Right lobe of liver (tissue), 6 donors: Measurements from ENCODE around the gene EARS2. TPM values are rescaled to one million over a fixed set of nuclear protein-coding genes. Genes with fewer than 3 reads are reported as not detected.
"Not testable (repeated sequence)": the region's sequence is repeated elsewhere in the genome, so short reads cannot be mapped to it uniquely, and the experiment has no call there.

Source experiments
- ATAC-seq, 4 donors: fragments of 200-7000 bp; cut with Tn5 transposase; one replicate each; pipeline ENCODE4 v1.9.1; 2020; ENCODE audit warnings: mild to moderate bottlenecking in 4 of 4, moderate library complexity in 4 of 4
- DNase-seq, 3 donors: peaks; one replicate each; pipeline ENCODE4 v3.0.0-alpha.2; 2020
- H3K27ac ChIP-seq, 3 donors: fragments of 200-600 bp; one replicate each; pipeline ENCODE4 v1.8.0; 2022
- H3K27me3 ChIP-seq, 2 donors: fragments of 200-600 bp; one replicate each; pipeline ENCODE4 v1.8.0; 2022
- H3K36me3 ChIP-seq, 4 donors: fragments of 200-600 bp; sonication (generic) in 1 of 4; one replicate each; pipeline versions ENCODE4 v1.5.1 to v1.8.0; 2017 to 2022; ENCODE audit warnings: control low read depth in 1 of 4
- H3K4me1 ChIP-seq, 4 donors: fragments of 200-600 bp; sonication (generic) in 1 of 4; one replicate each; pipeline versions ENCODE4 v1.5.1 to v1.8.0; 2017 to 2022; ENCODE audit warnings: control low read depth in 1 of 4
- H3K4me3 ChIP-seq, 3 donors: fragments of 200-600 bp; one replicate each; pipeline ENCODE4 v1.8.0; 2022
- H3K9me3 ChIP-seq, 4 donors: fragments of 200-600 bp; sonication (generic) in 1 of 4; one replicate each; pipeline versions ENCODE4 v1.5.1 to v1.8.0; 2017 to 2022; ENCODE audit warnings: control low read depth in 1 of 4
- POLR2A ChIP-seq: fragments of 450-650 bp; IDR thresholded peaks from one replicate; pipeline ENCODE4 v1.6.1; 2017; ENCODE audit warnings: antibody characterized with exemption, mild to moderate bottlenecking
- WGBS: methylation state at CpG from one replicate; pipeline ENCODE4 v1.1.6; 2018; ENCODE audit warnings: low coverage, low lambda C conversion rate; ENCODE audit not compliant: insufficient coverage; ENCODE audit errors: missing lambda C conversion rate; 5-methylcytosine and 5-hydroxymethylcytosine counted together
- intact Hi-C, 2 donors: fragments of 100-400 bp; cut with DNase I; formaldehyde crosslinking; loops; one replicate each; pipeline versions ENCODE4 v1.11.2 to v1.14.1; 2022
- total RNA-seq, 6 experiments: library from RNA; depleted of rRNA in 2 of 6; stranded (reverse); fragments of >200 nt in 2 of 6; fragmentation: NEBNext Ultra II Directional in 3 of 6; extraction: Animal tissue kit (Norgen Biotek cat#: 25700) in 3 of 6; gene quantifications; one replicate each; pipeline versions ENCODE4 v1.1.0 to v1.2.4, GENCODE V29; 2016 to 2023
- TF ChIP-seq, protein P1 (sequence below), 4 donors: fragments of 200-600 bp in 3 of 4; fragments of 450-650 bp in 1 of 4; IDR thresholded peaks; one replicate each; pipeline versions ENCODE4 v1.5.1 to v1.8.0; 2016 to 2022; ENCODE audit warnings: antibody characterized with exemption in 4 of 4, mild to moderate bottlenecking in 2 of 4
- donor health status: DM: no; HTN: yes; CAD: no.
- donor health status: DM: no; HTN: no; CAD: no.
- donor health status: DM: no; HTN: no; CAD: no.
- donor health status: DM: no; HTN: yes; CAD: no.
- donor health status: DM: no; HTN: yes; CAD: no.

Gene EARS2
- total RNA-seq, 6 experiments from 2014 or later, result 14.9 to 47.7 (median 15.9) TPM

DNA sequence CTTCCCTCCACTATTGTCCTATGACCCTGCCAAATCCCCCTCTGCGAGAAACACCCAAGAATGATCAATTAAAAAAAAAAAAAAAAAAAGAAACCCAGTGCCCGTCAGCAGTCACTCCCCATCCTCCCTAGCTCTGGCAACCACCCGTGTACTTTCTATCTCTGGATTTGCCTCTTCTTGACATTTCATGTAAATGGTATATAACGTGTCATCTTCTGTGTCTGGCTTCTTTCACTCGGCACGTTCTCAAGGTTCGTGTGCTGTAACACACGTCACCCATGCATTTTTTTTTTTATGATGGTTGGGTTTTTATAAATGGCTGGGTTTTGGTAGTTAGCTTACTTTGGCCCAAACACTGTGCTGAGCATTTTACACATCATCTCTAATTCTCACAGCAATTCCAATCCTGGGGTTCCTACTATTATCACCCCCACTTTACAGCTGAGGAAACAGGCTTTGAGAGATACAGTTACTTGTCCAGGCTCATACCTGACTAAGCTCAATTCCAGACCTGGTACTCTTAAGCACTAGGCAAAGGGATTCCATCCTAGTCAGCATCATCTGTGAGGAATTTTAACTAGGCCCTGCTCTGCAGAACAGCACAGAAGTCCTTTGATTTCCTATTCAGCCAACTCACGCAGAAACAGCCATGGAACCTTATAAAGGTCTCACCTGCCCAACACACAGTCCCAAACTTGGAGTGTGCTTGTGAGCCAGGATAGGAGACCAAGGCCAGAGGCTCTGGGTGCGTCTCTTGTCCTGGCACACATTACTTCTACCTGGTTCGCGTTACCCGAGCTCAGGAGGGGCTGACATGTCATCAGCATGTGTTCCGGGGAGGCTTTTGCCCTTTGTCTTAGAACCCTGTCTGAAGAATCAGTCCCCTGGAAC lies 27.3 kb upstream of the EARS2 start:
- WGBS, result 66% methylated on average over 8 of the region's 14 CpGs
- peaks cover 0 to 64% (median 32%) of the 10 kb centered on the region in 4 donors for H3K36me3 ChIP-seq
- intact Hi-C loops, result no loop called here
- no peaks in the 10 kb centered on the region for H3K9me3 ChIP-seq
- ATAC-seq, result no peak
- no peak overlapping the region for H3K27ac ChIP-seq
- no peak for DNase-seq
- no peak overlapping the region for H3K4me3 ChIP-seq
- no peaks in the 10 kb centered on the region for H3K4me1 ChIP-seq
- H3K27me3 ChIP-seq, result no peaks in the 10 kb centered on the region
- no peak for TF ChIP-seq POLR2A
- TF ChIP-seq, protein P1, sequence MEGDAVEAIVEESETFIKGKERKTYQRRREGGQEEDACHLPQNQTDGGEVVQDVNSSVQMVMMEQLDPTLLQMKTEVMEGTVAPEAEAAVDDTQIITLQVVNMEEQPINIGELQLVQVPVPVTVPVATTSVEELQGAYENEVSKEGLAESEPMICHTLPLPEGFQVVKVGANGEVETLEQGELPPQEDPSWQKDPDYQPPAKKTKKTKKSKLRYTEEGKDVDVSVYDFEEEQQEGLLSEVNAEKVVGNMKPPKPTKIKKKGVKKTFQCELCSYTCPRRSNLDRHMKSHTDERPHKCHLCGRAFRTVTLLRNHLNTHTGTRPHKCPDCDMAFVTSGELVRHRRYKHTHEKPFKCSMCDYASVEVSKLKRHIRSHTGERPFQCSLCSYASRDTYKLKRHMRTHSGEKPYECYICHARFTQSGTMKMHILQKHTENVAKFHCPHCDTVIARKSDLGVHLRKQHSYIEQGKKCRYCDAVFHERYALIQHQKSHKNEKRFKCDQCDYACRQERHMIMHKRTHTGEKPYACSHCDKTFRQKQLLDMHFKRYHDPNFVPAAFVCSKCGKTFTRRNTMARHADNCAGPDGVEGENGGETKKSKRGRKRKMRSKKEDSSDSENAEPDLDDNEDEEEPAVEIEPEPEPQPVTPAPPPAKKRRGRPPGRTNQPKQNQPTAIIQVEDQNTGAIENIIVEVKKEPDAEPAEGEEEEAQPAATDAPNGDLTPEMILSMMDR (IDR thresholded peaks at IDR 0.05), result no peak

- H3K9me3 ChIP-seq, H3K4me1 ChIP-seq, DNase-seq, H3K4me3 ChIP-seq, H3K27ac ChIP-seq, ATAC-seq, H3K27me3 ChIP-seq, intact Hi-C loops: not testable (repeated sequence)
- 100% methylated on average over 1 of the region's 30 CpGs for WGBS
- peaks cover 0 to 60% (median 26%) of the 10 kb centered on the region in 4 donors for H3K36me3 ChIP-seq
Measured at GRCh38 chr16:23583271-23583670, 26.1 kb upstream of the EARS2 start.

DNA sequence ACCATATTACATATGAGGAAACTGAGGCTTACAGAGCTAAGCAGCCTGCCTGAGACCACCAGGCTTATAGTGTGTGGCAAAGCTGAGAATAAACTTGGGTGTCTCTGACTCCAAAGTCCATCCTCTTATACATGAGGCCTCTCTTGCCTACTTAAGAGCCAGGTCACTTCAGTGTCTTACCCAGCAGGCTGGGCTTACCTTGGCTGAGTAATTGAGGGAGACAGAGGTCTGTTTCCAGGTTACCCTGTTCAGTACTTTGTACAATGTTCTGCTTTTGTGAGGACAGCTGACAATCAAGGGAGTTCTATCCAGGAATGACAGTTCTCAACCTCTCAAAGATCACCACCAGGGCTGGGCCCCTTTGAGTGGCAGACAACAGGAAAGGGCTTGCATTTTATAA lies 24.6 kb upstream of the EARS2 start:
- Histone ChIP-seq H3K36me3 (peaks cover 0 to 53% (median 24%) of the 10 kb centered on the region in 4 donors), H3K27me3 (no peaks in the 10 kb centered on the region), H3K4me3 (no peak overlapping the region), H3K4me1 (no peaks in the 10 kb centered on the region), H3K9me3 (no peaks in the 10 kb centered on the region), H3K27ac (no peak overlapping the region)
- intact Hi-C loops, result no loop called here
- DNase-seq (no peak), ATAC-seq (no peak)
- TF ChIP-seq, protein P1 (IDR thresholded peaks at IDR 0.05), result no peak
- no peak for TF ChIP-seq POLR2A

DNA sequence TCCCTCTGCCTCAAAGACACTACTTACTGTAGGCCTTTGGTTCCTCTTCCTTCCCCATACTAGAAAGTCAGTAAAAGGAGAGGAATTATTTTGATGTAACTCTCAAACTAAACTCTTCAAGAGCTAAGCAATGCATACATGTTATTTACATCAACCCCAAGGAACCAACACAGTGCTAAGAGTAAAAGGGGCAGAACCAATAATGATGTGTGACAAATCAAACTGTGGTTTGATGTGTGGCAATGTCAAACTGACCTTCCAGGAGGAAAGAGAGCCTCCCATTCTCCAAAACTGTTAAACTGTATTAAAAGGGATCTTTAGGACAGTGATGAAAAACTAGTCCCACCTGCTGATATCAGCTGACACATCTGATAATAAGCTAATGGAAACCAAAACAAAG lies 23.2 kb upstream of the EARS2 start:
- H3K36me3 ChIP-seq, result peaks cover 0 to 39% (median 18%) of the 10 kb centered on the region in 4 donors
- intact Hi-C loops, result no loop called here
- TF ChIP-seq, protein P1 (IDR thresholded peaks at IDR 0.05), result no peak
- TF ChIP-seq POLR2A, result no peak
- H3K4me3 ChIP-seq, result no peak overlapping the region
- H3K9me3 ChIP-seq, result no peaks in the 10 kb centered on the region
- no peak for DNase-seq
- ATAC-seq, result no peak
- no peaks in the 10 kb centered on the region for H3K4me1 ChIP-seq
- H3K27me3 ChIP-seq, result no peaks in the 10 kb centered on the region
- H3K27ac ChIP-seq, result no peak overlapping the region

- WGBS, result 100% methylated on average over 2 of the region's 4 CpGs
- H3K36me3 ChIP-seq, result peaks cover 0 to 33% (median 11%) of the 10 kb centered on the region in 4 donors
- intact Hi-C loops, result no loop called here
- no peak for DNase-seq
- H3K4me1 ChIP-seq, result no peaks in the 10 kb centered on the region
- no peaks in the 10 kb centered on the region for H3K9me3 ChIP-seq
- H3K4me3 ChIP-seq, result no peak overlapping the region
- ATAC-seq, result no peak
- TF ChIP-seq, protein P1 (IDR thresholded peaks at IDR 0.05), result no peak
- TF ChIP-seq POLR2A, result no peak
- no peak overlapping the region for H3K27ac ChIP-seq
- no peaks in the 10 kb centered on the region for H3K27me3 ChIP-seq
Measured at GRCh38 chr16:23579371-23579770, 22.2 kb upstream of the EARS2 start.
